HG02571 (cell line): Measurements from ENCODE around the gene TSHZ3.

Source experiments
- ATAC-seq: cut with Tn5 transposase; IDR thresholded peaks from one replicate; pipeline ENCODE4 v1.9.1; 2021; ENCODE audit warnings: mild to moderate bottlenecking, moderate library complexity; ENCODE audit not compliant: unreplicated experiment

The TSHZ3 gene

DNA sequence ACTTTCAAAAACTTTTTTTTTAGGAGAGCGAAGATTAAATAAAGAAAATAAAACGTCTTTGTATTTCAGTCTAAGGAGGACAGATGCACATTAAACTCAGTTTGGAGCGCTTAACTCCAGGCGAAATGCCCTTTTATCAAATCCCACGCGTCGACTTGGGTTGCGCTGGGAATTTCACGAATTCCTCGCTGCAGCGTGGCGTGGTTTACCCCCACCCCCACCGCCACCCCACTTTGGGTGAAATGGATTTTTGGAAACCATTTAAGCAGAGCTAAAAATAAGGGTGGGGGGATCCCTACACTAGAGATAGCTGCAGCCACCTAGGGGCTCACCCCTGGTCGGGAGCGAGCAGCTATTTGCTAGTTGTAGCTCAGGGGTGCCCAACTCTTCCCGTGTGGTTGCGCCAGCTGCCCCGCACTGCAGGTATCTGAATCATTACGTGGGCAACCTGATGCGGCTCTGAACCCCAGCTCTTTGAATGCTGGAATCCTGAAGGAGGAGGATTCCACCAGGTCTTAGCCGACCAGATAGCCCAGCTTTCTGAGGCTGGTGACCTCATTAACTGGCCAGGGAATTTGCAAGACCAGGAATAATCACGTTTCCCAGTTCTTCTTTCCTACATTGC, 6.5 kb upstream of the TSHZ3 start:
- ATAC-seq, result no peak

DNA sequence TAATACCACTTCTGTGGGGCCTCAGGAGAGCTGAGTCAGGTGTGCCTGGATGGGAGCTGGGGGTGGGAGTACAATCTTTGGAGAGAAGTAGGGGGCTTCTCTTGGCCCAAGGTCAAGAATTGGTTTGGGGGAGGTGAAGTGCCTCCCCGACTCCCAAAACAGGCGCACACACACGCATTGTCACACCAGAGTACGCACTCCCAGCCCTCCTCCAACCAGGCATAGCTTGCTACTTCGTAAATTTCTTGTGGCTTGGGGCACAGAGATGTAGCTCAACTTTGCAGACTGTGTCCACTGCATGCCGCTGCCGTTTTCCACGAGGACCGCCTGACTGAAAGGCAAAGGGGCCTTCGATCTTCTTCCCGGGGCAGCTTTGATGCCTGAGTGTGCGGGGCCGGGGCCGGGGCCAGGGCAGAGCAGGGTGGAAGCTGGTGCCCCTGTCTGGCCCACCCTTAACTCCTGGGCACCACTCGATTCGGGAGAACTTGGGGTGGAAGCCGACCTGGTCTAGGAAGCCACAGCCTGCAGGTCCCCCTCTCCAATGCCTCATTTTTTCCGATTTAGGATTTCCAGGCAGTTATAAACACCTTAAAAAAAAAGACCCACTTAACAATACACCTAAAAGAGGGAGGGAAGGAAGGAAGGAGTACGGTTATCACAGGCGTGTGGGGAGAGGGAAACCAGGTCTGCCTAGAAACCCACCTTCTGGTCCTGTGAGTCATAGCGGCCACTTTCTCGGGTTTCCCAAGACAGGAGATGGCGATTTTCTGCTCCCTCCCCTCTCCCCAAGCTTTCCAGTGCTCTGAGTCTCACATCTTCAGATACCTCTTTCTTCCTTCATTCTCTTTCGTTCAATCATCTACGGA, 5.8 kb upstream of the TSHZ3 start:
- ATAC-seq, result no peak

DNA sequence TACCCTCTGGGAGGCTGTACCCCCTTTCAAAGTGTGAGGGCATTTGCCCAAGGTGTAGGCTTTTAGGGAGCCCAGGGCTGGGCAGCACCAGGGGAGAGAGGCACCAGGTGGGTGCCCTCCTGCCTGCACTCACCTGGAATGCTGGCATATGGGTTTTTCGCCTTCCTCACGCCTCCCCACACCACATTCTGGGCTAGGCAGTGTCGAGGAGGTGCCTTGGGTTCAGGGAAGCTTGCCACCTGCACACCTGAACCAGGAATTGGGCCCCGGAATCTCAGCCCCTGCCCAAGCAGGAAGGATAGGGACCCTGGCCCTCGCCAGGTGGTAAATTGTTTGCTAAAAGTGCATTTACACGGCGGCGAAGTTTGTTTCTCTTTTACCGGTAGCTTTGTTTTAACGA, 5.1 kb upstream of the TSHZ3 start:
- no peak for ATAC-seq

DNA sequence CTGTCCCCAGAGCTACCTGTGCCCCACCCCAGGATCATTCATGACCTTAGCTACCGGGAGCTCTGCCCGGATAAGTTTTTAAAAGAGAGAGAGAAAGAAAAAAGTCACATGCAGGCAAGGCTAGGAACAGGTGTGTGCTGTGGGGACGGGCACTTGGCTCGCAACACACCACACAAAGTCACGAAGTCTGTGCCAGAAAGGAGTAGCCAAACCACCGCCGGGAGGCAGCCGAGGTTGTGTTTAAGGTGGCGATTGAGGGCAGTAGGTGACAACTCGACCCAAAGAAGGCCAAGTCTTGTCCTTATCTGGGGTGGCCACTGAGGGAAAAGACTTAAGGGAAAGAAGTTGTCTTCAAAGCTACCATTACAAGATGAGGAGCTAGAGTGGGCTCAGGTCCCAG, 4.6 kb upstream of the TSHZ3 start:
- ATAC-seq, result no peak

DNA sequence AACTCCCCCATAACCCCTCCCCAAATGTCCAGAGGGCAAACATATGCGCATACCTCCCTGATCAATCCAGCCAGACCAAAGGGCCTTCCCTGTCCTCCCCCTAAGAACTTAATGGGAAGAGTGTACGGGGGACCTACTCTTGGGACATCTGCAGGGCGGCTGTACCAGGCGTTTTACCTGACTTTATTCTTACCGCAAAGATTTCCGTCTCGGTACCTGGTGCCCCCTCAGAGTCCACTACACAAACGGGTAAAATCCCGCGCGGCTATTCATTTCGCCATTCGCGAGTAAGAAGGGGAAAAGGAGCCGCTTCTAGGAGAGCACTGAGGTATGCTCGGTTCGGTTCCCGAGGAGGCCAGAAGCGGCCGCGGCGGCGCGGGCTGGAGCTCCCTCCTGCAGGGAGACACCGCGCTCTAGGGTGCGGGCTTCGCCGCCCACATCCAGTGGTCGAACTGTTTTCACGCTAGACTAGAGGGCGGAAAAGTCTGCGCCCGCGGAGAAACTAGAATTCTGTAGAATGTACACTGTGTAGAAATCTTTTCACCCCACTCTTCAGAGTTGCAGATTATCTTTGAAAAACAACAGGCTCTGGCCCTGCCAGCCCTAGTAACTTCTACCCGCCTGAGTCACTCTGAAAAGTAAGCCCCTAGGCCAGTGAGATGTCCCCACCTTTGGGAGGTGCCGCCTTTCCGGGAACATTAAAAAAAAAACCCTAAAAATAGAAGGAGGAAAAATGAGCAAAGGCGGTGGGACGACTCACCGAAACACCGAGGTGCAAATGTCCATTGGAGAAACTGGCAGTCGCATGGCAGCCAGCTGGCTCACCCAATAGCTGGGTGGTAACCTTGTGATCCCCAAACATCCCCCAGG, 3.8 kb upstream of the TSHZ3 start:
- no peak for ATAC-seq

DNA sequence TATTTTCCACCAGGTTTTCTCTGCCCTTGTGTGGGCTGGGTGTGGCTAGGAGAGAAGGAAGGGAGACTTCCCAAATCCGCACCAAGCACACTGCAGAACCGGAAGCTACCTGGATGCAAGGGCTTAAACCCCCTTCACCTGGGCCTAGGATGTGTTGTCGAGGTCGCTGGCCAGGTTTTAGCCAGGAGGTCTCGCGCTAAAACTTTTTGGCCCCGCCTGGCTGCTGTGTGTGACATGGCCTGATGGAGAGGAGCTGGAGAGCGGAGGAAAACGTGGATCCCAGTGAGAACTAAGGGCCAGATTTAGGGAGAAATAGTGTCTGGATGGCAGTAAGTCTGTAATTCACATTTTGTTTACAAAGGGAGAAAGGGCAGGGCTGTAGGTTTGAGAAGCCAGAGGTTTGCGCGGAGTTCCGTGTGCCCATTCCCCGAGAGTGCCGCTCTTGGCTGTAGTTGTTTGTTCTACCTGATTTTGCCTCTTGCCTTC, 3.1 kb upstream of the TSHZ3 start:
- no peak for ATAC-seq

DNA sequence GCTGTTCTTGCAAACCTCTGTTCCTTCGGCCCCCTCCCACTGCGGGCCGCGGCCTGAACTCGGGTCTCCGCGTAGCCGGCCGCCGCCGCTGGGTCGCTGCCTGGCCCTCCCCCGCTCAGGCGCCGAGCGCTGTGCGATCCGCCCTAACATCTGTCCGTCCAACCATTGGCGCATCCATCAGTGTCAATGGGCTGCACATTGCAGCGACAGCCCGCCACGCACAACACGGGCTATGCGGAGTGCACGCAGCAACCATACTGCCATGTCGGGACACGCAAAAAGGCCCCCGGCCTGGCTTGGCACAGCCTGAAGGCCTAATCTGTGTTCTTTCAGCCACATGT, 2.6 kb upstream of the TSHZ3 start:
- ATAC-seq, result no peak

DNA sequence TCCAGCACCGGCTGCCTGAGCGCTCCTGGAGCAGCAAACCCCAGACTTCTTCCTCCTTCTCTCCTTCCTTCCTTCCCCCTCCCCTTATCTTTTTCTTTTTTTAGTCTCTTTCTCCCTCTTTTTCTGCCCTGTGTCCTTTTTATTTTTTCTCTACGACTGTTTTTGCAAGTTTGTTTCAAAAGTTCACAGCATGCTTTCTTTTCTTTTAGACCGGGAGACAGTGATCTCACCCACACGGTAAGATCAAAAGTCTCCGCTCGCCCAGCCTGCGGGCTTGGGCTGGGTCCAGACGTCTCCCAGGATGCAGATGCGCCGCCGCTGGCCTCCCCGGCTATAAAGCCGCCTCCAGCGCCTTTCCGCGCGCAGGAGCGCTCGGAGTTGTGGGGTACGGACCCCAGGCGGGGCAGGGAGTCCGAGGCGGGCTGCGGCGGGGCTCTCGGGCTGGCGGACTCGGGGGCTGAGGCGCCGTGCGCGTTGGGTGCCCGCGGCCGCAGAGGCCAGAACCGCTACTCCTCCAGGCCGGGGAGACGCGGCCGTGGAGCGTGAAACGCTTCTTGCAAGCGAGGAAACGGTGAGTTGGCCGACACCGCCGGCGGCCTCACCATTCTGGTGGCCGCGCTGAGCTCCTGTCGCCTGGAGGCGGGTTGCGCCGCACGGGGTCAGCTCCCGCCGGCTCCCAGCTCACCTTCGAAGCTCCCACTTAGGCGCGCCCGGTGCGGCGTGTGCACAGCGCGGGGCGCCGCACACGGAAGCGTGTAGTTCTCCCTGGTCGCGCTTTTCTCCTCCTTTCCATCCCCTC, 2.0 kb upstream of the TSHZ3 start:
- no peak for ATAC-seq

DNA sequence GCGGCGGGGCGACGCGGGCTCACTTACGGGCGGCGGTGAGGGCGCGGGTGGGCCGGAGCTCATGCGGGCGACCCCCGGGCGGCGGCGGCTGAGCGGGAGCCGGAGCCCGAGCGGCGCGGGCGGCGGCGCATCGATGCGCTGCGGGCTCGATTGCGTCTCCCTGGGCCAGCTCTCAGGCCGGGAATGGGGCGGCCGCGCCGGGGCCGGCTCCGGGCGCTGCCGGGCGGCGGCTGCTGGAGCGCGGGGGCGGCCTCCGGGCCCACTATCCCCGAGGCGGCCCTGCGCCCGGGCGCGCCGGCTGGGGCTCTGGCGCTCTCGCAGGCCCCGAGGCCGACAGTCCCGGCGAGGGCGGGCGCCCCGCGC, 1.4 kb upstream of the TSHZ3 start:
- ATAC-seq, result no peak

DNA sequence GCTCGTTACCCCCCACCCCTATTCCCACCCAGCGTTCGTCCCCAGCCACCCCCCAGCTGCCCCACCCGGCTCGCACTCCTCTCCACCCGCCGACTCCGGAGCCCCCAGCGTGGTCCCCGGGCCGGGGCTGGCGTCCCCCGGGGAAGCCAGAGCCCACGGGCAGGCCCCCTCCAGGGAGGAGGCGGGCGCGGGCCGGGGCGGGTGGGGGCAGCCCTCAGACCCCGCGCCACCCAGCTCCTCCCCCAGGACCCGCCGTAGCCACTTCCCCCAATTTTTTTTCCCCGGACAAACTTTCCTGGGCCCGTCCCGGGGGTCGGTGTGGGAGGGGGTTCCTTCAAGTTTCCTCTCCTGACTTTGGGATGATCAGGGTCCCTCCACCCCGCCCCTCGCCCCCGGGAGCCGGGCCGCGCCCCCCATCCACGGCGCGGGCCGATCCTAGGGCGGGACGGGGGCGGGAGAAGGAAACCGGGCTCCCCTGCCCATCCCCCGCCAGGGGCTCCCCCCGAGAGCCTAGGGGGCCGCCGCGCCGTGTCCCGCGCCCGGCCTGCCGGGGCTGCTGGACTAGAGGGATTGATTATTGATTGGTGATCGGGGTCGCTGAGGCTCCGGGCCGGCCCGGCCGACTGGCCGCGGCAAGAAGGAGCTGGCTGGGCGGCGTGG, 927 bp upstream of the TSHZ3 start:
- ATAC-seq, result no peak

DNA sequence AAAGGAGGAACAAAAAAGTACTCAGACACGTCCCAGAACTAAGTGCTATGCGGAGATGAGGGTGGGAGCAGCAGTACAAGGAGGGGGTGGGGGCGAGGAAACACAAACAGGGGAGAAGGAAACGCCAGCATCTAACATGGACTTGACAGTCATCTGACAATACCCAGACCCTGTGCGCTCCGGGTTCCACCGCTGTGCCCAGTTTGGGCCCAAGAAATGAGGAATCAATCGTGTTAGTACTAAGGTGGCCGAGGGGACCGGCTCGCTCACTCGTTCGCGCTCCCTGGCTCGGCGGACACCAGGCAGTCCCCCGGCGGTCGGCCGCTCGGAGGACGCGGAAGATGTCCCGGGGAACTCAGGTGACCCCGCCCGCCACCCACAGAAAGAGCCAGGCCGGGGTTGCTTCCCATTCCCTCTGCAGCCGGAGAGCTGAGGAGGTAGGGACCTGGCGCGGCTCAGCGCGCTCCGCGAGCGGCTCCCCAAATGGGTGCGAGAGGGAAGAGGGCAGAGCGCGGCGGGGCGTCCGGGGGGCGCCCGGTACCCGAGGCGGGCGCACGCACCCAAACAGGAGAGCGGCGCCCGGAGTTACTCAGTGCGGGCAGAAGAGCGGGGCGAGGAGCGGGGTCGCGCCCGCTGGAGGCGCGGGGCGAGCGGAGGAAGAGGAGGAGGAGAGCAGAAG, 616 bp downstream of the TSHZ3 start:
- ATAC-seq, result no peak

DNA sequence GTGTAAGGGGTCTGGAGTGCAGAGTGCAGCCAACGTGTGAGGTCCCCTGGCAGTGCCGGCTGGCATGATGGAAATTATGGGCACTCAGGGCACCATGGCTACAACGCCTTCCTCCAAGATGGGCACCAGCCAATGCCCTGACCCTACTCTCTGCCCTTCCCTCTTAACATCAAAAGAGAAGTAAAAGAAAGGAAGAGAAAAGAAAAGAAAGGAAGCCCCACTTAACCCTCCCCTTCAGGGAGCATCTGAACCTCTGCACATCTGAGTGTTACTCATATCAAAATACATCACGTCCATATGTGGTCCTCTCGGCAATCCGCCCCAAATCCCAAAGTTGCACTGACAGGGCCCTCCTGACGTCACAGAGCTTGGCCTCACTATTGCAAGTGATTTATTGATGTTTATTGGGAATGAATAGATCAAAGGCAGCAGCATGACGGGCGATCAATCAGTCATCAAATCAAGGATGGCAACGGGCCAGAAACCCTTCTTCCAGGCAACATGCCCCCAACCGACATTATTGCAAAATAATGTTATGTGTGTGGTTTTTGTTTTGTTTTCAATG, 1.3 kb downstream of the TSHZ3 start:
- ATAC-seq, result no peak

DNA sequence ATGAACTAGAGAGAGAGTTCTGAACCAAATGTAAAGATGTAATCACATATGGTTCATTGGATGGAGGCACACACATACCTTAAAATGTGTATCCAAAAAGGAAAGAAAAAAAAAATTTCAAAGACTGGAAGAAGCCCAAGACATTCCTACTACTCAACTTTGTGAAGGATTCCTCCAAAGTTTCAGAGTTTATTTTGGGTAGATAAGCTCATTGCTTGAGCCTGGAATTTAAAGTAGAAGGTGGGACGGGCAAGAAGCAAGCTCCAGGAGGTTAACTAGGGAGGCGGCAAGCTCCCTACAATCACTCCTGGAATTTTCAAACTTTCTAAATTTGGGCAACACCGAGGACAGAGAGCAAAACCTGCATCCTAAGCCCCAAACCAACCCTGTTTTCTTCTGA, 1.9 kb downstream of the TSHZ3 start:
- ATAC-seq, result no peak

DNA sequence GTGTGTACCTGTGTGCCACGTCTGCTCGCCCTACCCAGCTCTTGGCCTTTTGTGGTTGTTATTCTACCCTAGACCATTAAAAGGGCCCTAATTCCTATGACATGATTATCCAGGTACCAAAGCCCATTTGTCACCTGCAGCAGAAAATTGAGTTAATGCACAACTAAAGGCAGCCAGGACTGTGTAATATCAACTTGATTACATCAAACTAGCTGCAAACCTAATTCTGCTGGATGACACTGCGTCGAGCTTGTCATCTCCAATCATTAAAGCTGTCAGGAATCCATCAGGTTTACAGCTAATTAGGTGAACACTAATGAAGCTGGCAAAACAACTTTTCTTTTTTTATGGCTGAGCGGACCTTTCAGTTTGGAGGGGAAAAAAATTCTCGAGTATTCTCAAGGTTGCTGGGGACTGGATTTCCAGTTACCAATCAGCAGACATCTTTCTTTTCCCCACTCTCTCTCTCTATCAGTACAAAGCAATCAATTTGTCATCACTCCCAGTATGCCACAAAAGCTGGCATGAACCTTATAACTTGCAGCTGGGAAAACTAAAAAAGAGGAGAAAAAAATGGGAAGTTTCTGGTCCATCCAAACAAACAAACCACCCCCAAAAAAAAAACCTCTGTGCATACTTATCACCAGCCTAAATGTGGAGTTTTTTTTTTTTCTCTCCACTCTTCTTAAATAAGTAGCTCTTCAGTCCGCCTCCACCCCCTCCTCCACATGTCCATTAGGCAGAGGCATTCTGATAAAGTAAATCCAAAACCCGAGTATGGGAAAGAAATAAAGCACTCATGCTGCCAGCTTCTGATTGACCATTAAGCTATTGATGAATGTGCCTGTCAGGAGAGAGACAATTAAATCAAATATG, 2.8 kb downstream of the TSHZ3 start:
- no peak for ATAC-seq

DNA sequence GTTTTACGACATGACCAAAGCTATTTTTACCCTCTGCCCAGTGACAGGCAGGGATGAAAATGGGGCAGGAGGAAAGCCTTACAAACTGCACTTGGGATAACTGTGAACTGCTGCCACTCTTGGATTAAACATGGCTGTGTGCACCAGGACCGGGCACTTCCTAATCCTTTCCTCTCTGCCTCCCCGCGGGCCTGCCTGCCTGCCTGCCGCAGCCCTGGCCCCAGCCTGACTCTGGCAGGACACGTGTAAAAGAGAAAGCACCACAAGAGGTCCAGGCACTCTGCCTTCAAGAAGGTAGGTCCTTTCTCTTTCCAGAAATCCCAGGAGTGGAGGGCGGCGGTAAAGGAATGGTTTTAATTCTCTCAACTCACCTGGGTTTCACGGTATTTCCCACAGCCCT, 4.8 kb downstream of the TSHZ3 start:
- no peak for ATAC-seq

DNA sequence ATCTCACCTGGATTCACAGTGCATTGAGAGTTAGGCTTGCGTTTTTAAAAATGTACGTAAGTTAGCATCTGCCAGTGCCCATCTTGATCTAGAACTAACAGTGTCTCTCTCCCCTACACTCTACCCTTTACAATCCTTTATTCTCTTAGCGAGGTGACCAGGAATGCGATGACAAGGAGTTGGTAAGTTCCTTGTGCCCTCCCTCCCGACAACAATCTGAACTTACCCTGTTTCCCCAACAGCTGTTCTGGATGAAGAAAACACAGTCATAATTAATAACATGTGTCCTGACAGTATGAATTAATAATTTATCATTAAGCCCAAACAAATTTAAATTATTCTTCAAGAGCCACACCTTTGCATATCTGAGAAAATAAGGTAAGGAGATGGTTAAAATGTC, 6.3 kb downstream of the TSHZ3 start:
- no peak for ATAC-seq

DNA sequence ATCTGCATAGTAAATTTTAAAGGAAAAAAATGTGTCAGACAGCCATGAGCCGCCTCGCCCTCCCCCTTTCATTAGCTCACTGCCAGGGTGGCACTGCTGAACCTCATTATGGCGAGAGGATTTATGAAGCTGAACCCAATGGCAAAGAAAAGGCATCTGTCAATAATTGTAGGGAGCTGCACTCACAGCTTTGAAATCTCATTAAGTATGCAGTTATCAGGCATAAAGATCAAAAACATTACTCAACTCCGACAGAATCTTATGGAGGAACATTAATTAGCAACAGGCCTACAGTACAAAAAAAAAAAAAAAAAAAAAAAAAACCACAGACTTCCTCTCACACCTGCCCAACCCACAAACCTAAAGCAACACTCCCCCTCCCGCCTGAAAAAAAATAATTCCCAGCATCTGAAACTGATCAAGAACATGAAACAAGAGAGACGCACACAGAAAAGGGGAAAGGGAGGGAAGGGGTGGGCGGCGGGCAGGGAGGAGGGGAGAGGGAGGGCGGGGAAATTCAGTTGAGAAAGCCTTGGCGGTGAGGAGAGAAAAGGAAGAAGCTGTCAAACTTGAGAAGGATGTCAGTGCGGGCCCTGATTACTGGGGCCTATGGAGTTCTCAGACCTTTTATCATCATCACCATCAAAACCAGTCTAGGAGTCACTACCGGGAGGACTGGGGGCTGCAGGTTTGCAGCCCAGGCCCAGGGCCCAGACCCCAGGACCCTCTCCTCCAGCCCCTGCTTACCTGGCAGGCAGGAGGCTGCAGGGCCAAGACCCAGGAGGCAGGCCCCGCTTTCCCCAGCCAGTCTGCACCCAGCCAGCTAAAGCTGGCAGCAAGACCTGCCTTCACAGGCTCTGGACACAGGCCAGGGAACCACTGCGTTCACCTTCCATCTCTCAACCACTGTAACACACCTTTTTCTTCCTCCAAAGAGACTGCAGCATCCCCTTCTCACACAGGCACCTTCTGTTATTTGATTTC, 8.9 kb downstream of the TSHZ3 start:
- ATAC-seq, result no peak
